Measurements from ENCODE around the gene NSMCE1. TPM values are rescaled to one million over a fixed set of nuclear protein-coding genes. Genes with fewer than 3 reads are reported as not detected.
"Not testable (repeated sequence)": the region's sequence is repeated elsewhere in the genome, so short reads cannot be mapped to it uniquely, and the experiment has no call there.

The NSMCE1 gene
- total and polyA plus RNA-seq, 3 donors from 2014 or later, result 58.1 to 135 (median 71.1) TPM

DNA sequence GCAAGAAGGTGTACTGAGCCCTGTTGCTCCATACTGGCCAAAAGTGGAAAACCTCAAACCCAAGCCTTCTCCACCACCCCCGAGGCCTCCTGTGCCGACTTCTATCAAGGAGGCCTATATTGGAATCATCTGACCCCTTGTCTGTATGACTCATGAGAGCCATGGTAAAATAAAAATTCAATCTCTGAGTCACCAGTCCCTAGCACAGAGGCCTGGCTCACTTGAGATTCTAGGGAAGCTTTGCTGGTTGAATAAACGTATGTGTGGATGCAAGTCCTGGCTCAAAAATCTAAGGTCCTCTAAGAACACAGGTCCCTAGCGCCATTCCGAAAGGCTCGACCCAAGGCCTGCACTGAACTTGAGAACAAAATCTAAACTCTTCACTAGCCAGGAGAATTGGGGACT, 15.0 kb downstream of the NSMCE1 start:
- H3K27ac ChIP-seq, result peak overlapping the region in 1 of 2 donors; percentile 28
- peaks cover 6% of the 10 kb centered on the region for H3K4me1 ChIP-seq
- no peak for DNase-seq
- no peak overlapping the region for H3K4me3 ChIP-seq
- 79 to 82% methylated on average over 6 of the region's 6 CpGs for WGBS, 2 donors
- H3K36me3 ChIP-seq (ENCODE audit: low read depth, missing control alignments), result no peaks in the 10 kb centered on the region
- TF ChIP-seq, protein P1, sequence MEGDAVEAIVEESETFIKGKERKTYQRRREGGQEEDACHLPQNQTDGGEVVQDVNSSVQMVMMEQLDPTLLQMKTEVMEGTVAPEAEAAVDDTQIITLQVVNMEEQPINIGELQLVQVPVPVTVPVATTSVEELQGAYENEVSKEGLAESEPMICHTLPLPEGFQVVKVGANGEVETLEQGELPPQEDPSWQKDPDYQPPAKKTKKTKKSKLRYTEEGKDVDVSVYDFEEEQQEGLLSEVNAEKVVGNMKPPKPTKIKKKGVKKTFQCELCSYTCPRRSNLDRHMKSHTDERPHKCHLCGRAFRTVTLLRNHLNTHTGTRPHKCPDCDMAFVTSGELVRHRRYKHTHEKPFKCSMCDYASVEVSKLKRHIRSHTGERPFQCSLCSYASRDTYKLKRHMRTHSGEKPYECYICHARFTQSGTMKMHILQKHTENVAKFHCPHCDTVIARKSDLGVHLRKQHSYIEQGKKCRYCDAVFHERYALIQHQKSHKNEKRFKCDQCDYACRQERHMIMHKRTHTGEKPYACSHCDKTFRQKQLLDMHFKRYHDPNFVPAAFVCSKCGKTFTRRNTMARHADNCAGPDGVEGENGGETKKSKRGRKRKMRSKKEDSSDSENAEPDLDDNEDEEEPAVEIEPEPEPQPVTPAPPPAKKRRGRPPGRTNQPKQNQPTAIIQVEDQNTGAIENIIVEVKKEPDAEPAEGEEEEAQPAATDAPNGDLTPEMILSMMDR (IDR thresholded peaks at IDR 0.05), result no peak
- no peak for TF ChIP-seq POLR2A (IDR thresholded peaks at IDR 0.05)
- intact Hi-C loops (cut with DNase I; ENCODE audit: low total_unique reads), result no loop called here
- no peaks in the 10 kb centered on the region for H3K27me3 ChIP-seq
- H3K9me3 ChIP-seq, result no peaks in the 10 kb centered on the region

DNA sequence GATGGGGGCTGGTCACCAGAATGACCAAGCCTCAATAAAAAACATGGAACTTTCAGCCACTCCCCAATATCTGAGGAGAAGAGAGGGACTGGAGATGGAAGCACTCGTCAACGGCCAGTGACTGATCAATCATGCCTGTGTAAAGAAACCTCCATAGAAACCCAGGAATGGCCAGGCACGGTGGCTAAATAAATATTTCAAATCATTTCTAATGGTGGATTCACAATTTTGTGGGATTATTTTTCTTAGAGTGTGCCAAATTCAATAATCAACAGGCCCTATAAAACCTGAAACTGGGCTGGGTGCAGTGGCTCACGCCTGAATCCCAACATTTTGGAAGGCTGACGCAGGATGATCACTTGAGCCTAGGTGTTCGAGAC, 16.4 kb downstream of the NSMCE1 start:
- WGBS, 2 donors, result 95 to 96% methylated on average over 6 of the region's 6 CpGs
- Histone ChIP-seq H3K9me3 (no peaks in the 10 kb centered on the region), H3K4me3 (no peak overlapping the region), H3K4me1 (peaks cover 6% of the 10 kb centered on the region), H3K27me3 (no peaks in the 10 kb centered on the region), H3K27ac (no peak overlapping the region), H3K36me3 (ENCODE audit: low read depth, missing control alignments) (no peaks in the 10 kb centered on the region)
- intact Hi-C loops (cut with DNase I; ENCODE audit: low total_unique reads), result no loop called here
- TF ChIP-seq, protein P1 (IDR thresholded peaks at IDR 0.05), result no peak
- TF ChIP-seq POLR2A (IDR thresholded peaks at IDR 0.05), result no peak
- no peak for DNase-seq

DNA sequence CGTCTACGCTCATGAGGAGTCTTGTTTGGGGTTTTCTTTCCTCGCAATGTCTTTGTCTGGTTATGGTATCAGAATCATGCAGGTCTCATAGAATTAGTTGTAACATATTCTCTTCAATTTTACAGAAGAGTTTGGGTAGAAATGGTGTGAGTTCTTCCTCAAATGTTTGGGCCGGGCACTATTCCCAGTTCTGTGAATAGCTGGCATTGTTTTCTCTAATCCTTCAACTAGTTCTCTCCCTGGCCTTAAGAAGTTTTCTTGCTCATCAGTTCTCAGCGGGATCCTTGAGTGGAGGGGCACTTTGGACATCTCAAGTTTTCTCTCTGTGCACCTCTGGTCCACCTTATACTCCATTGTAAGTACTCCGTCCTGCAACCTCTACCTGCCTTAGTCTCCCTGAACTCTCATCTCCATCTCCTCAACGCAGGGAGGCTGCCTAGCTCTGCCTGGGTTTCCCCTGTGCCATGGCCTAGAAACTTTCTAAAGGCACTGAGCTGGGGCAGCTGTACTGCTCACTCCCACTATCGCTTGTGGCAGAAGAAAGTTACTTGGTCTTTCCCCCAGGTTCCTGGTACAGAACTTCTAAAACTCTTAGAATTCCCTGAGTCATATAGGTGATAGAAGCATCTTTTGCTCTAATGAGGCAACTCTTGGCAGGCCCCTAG, 16.9 kb downstream of the NSMCE1 start:
- Histone ChIP-seq H3K27me3 (no peaks in the 10 kb centered on the region), H3K27ac (no peak overlapping the region), H3K4me3 (no peak overlapping the region), H3K9me3 (no peaks in the 10 kb centered on the region), H3K36me3 (ENCODE audit: low read depth, missing control alignments) (no peaks in the 10 kb centered on the region), H3K4me1 (peaks cover 6% of the 10 kb centered on the region)
- WGBS, 2 donors, result 70 to 88% methylated on average over 7 to 8 of the region's 8 CpGs
- intact Hi-C loops (cut with DNase I; ENCODE audit: low total_unique reads), result no loop called here
- DNase-seq, result no peak
- TF ChIP-seq POLR2A (IDR thresholded peaks at IDR 0.05), result no peak
- TF ChIP-seq, protein P1 (IDR thresholded peaks at IDR 0.05), result no peak

DNA sequence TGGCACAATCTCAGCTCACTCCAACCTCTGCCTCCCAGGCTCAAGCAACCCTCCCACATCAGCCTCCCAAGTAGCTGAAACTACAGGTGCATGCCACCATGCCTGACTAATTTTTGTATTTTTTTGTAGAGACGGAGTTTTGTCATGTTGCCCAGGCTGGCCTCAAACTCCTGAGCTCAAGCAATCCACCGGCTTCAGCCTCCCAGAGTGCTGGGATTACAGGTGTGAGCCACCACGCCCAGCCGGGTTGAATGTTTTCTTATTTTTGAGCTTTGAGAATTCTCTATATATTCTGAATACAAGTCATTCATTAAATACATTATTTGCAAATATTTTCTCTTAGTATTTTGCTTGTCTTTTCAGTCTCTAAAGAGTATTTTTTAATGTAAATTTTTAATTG, 19.7 kb downstream of the NSMCE1 start:
- H3K9me3 ChIP-seq; H3K4me1 ChIP-seq; H3K27me3 ChIP-seq; intact Hi-C loops (cut with DNase I; ENCODE audit: low total_unique reads); H3K27ac ChIP-seq; H3K4me3 ChIP-seq; H3K36me3 ChIP-seq (ENCODE audit: low read depth, missing control alignments); DNase-seq: not testable (repeated sequence)
- WGBS, 2 donors, result 89 to 94% methylated on average over 4 of the region's 4 CpGs

DNA sequence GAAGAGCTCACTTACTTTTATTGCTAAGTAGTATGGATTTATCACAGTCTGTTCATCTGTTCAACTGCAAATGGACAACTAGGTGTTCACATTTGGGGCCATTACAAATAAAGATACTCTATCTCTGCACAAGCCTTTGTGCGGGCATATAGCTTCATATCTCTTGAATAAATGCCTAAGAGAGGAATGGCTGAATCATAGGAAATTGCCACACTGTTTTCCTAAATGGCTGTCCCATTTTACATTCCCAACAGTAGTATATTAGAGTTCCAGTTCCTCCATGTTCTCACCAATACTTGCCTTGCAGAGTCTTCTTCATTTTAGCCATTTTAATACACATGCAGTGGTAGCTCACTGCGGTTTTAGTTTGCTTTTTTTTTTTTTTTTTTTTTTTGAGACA, 20.5 kb downstream of the NSMCE1 start:
- 91 to 97% methylated on average over 2 of the region's 2 CpGs for WGBS, 2 donors
- Histone ChIP-seq H3K27me3 (no peaks in the 10 kb centered on the region), H3K4me1 (peaks cover 14% of the 10 kb centered on the region), H3K27ac (no peak overlapping the region), H3K9me3 (no peaks in the 10 kb centered on the region), H3K36me3 (ENCODE audit: low read depth, missing control alignments) (no peaks in the 10 kb centered on the region), H3K4me3 (no peak overlapping the region)
- DNase-seq, result no peak
- no peak for TF ChIP-seq POLR2A (IDR thresholded peaks at IDR 0.05)
- TF ChIP-seq, protein P1 (IDR thresholded peaks at IDR 0.05), result no peak
- intact Hi-C loops (cut with DNase I; ENCODE audit: low total_unique reads), result no loop called here

DNA sequence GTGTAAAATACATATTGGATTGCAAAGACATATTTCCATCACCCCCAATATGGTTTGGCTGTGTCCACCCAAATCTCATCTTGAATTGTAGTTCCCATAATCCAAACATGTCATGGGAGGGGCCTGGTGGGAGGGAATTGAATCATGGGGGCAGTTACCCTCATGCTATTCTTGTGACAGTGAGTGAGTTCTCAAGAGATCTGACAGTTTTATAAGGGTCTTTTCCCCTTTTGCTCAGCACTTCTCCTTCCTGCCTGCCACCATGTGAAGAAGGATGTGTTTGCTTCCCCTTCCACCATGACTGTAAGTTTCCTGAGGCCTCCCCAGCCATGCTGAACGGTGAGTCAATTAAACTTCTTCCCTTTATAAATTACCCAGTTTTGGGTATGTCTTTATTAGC, 21.5 kb downstream of the NSMCE1 start:
- H3K27ac ChIP-seq; DNase-seq; H3K36me3 ChIP-seq (ENCODE audit: low read depth, missing control alignments); H3K27me3 ChIP-seq; intact Hi-C loops (cut with DNase I; ENCODE audit: low total_unique reads); H3K9me3 ChIP-seq; H3K4me3 ChIP-seq: not testable (repeated sequence)
- H3K4me1 ChIP-seq, result peaks cover 22% of the 10 kb centered on the region
- WGBS, 2 donors, result 60 to 88% methylated on average over 1 of the region's 1 CpG

Measured in testis (tissue), 3 donors.